ENCODE data around the gene MRPS16.
"Not testable (repeated sequence)": the region's sequence is repeated elsewhere in the genome, so short reads cannot be mapped to it uniquely, and the experiment has no call there.

Gene MRPS16

DNA sequence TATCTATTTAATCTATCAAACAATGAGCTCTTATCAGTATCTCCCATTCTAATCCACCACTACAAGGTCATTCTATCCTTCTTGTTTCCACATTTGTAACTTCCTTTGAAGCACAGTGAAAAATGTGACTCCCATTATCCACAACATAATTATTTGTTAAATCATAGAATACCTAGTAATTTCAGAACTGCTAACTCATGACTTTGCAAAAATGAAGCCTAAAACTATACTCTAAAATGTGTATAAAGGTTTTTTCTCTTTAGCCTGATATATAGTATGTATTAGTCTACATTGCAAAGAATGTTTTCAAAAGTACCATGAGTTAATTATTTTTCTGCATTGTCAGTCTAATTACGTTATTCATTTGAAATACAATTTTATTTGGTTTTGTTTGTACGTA is 12.0 kb upstream of the MRPS16 start:
- no peak for TF ChIP-seq CTCF (IDR thresholded peaks at IDR 0.05; ENCODE audit: low read depth, low read length)
- no peak overlapping the region for H3K4me3 ChIP-seq (ENCODE audit: low read depth, low read length)
- in situ Hi-C loops (cut with HindIII; ENCODE audit: low sequenced_read_pairs): no loop called here
- no peak for DNase-seq (ENCODE audit: low read depth, low spot score)

DNA sequence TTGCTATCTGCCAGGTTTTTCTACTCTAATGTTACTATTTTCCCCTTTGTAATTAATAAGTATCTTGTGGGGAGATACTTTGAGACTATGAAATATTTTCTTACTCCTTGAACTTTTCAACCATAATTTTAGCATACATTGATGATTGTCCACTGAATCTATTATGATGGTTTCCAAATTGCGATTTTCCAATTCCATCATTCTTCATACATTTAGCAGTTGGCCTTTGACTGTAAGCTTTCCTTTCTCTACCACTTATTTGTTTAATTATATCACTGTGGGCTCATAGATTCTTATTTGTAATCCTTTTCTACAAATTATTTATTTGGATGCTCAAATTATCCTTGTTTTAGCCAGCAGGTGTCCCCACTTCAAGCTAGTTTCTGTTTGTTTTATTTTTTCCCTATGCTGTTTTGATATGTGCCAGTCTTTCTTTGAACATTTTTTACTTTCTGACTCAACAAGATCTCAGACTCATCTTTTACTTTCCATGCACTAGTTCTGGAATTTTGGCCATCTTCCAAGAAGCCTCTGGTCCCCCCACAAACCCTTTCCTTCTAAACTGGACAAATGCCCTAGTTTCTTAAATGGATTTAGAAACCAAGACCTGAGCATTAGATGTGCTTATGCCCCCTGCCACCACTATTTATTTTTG is 11.4 kb upstream of the MRPS16 start:
- peak; percentile 34 for DNase-seq (ENCODE audit: low read depth, low spot score)
- in situ Hi-C loops (cut with HindIII; ENCODE audit: low sequenced_read_pairs): no loop called here
- peak; percentile 54 for TF ChIP-seq CTCF (IDR thresholded peaks at IDR 0.05; ENCODE audit: low read depth, low read length)
- no peak overlapping the region for H3K4me3 ChIP-seq (ENCODE audit: low read depth, low read length)

DNA sequence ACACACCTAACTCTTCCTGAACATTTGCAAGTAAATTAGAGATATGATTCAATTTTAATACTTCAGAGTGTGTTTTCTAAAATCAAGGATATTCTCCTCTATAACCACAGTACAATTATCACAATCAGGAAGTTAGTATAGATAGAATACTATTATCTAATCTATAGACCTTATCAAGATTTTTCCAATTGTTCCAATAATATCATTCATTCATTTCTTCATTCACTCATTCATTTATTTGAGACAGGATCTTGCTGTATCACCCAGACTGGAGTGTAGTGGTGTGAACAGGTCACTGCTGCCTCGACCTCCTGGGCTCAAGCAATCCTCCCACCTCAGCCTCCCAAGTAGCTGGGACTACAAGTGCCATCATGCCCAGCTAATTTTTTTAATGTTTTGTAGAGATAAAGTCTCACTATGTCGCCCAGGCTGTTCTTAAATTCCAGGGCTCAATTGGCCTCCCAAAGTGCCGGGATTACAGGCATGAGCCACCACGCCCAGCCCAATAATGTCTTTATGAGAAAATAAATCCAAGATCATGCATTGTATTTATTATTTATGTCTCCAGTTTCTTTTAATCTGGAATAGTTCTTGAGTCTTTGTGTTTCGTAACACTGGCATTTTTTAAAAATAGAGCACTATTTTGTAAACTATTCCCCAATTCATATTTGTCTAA is 10.6 kb upstream of the MRPS16 start:
- DNase-seq (ENCODE audit: low read depth, low spot score): no peak
- in situ Hi-C loops (cut with HindIII; ENCODE audit: low sequenced_read_pairs): no loop called here
- TF ChIP-seq CTCF (IDR thresholded peaks at IDR 0.05; ENCODE audit: low read depth, low read length): no peak
- no peak overlapping the region for H3K4me3 ChIP-seq (ENCODE audit: low read depth, low read length)

- no peak for TF ChIP-seq CTCF (IDR thresholded peaks at IDR 0.05; ENCODE audit: low read depth, low read length)
- no peak overlapping the region for H3K4me3 ChIP-seq (ENCODE audit: low read depth, low read length)
- in situ Hi-C loops (cut with HindIII; ENCODE audit: low sequenced_read_pairs): no loop called here
- DNase-seq (ENCODE audit: low read depth, low spot score): peak; percentile 71
Measured at GRCh38 chr10:73262105-73262730, 9.8 kb upstream of the MRPS16 start.

DNA sequence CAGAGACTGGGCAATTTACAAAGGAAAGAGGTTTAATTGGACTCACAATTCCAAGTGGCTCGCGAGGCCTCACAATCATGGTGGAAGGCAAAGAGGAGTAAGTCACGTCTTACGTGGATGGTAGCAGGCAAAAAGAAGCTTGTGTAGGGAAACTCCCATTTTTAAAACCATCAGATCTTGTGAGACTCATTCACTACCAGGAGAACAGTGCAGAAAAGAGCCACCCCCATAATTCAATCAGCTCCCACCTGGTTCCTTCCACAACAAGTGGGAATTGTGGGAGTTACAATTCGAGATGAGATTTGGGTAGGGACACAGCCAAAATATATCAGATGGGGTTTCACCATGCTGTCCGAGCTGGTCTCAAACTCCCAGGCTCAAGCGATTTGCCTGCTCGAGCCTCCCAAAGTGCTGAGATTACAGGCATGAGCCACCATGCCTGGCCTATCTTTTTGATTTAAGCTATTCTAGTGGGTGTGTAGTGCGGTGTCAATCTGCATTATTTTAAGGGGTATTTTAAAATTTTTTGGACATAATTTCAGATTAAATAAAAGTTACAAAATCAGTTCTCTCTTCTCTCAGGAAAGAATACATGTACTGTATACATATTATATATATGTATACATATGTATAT is 9.0 kb upstream of the MRPS16 start:
- in situ Hi-C loops (cut with HindIII; ENCODE audit: low sequenced_read_pairs): no loop called here
- no peak for DNase-seq (ENCODE audit: low read depth, low spot score)
- no peak overlapping the region for H3K4me3 ChIP-seq (ENCODE audit: low read depth, low read length)

GRCh38 chr10:73258612-73259011 is 6.2 kb upstream of the MRPS16 start:
- H3K4me3 ChIP-seq (ENCODE audit: low read depth, low read length); in situ Hi-C loops (cut with HindIII; ENCODE audit: low sequenced_read_pairs); DNase-seq (ENCODE audit: low read depth, low spot score): not testable (repeated sequence)

More for the DNA sequence above, 9.0 kb upstream of the MRPS16 start:
- no peak for TF ChIP-seq CTCF (IDR thresholded peaks at IDR 0.05; ENCODE audit: low read depth, low read length)

DNA sequence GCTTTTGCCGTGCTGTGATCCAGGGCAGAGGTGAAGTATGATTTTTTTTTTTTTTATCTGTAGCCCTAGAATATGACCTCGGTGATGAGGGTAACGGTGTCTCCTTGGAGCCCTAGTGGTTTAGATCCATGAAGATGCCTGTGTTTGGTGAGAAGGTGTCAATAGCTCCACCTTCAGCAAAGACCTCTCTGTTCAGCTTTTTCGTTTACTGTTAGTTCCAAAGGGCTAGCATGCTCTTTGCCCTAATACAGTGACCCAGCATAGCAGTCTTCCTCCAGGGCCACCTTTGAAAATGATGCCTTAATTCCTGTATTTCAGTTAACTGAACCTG is 746 bp upstream of the MRPS16 start:
- DNase-seq (ENCODE audit: low read depth, low spot score): no peak
- TF ChIP-seq CTCF (IDR thresholded peaks at IDR 0.05; ENCODE audit: low read depth, low read length): no peak
- in situ Hi-C loops (cut with HindIII; ENCODE audit: low sequenced_read_pairs): no loop called here
- peak overlapping the region; percentile 80 for H3K4me3 ChIP-seq (ENCODE audit: low read depth, low read length)
